Mononuclear cell (primary cell): ENCODE data around the gene TTC23. TPM values are rescaled to one million over a fixed set of nuclear protein-coding genes. Genes with fewer than 3 reads are reported as not detected.
"Not testable (repeated sequence)": the region's sequence is repeated elsewhere in the genome, so short reads cannot be mapped to it uniquely, and the experiment has no call there.

Experiments
- H3K27me3 ChIP-seq: 2 replicates; pipeline ENCODE4 v1.6.0; 2011; ENCODE audit warnings: low read length, control low read depth; ENCODE audit not compliant: insufficient read depth
- H3K4me1 ChIP-seq: 2 replicates; pipeline ENCODE4 v1.5.1; 2011; ENCODE audit warnings: mild to moderate bottlenecking, low read length, control low read depth; ENCODE audit not compliant: insufficient read depth
- H3K4me3 ChIP-seq: 2 replicates; pipeline ENCODE4 v1.5.1; 2011; ENCODE audit warnings: mild to moderate bottlenecking, low read length, moderate library complexity
- H3K9me3 ChIP-seq: 2 replicates; pipeline ENCODE4 v1.5.1; 2011; ENCODE audit warnings: low read depth, mild to moderate bottlenecking, control low read depth, low read length
- total RNA-seq: library from RNA; depleted of rRNA; stranded (reverse); fragments of >200 nt; gene quantifications from one replicate; pipeline ENCODE4 v1.2.3, GENCODE V29; 2012

The TTC23 gene
- total RNA-seq, 1 donor, result 0.10 TPM

- Histone ChIP-seq H3K27me3 (no peaks in the 10 kb centered on the region), H3K9me3 (no peaks in the 10 kb centered on the region), H3K4me1 (no peaks in the 10 kb centered on the region), H3K4me3 (no peak overlapping the region)
Measured at GRCh38 chr15:99230867-99231266, 18.5 kb downstream of the TTC23 start.

- Histone ChIP-seq H3K4me1 (no peaks in the 10 kb centered on the region), H3K27me3 (no peaks in the 10 kb centered on the region), H3K9me3 (no peaks in the 10 kb centered on the region), H3K4me3 (no peak overlapping the region)
Measured at GRCh38 chr15:99228120-99228770, 21.1 kb downstream of the TTC23 start.

- H3K9me3 ChIP-seq, result no peaks in the 10 kb centered on the region
- no peaks in the 10 kb centered on the region for H3K4me1 ChIP-seq
- no peaks in the 10 kb centered on the region for H3K27me3 ChIP-seq
- no peak overlapping the region for H3K4me3 ChIP-seq
Measured at GRCh38 chr15:99226802-99227201, 22.6 kb downstream of the TTC23 start.

GRCh38 chr15:99224372-99225214 is 24.8 kb downstream of the TTC23 start:
- no peaks in the 10 kb centered on the region for H3K9me3 ChIP-seq
- H3K27me3 ChIP-seq, result no peaks in the 10 kb centered on the region
- no peaks in the 10 kb centered on the region for H3K4me1 ChIP-seq
- H3K4me3 ChIP-seq, result no peak overlapping the region

- H3K27me3 ChIP-seq, result no peaks in the 10 kb centered on the region
- no peaks in the 10 kb centered on the region for H3K9me3 ChIP-seq
- H3K4me3 ChIP-seq, result no peak overlapping the region
- H3K4me1 ChIP-seq, result no peaks in the 10 kb centered on the region
Measured at GRCh38 chr15:99213187-99213811, 36.1 kb downstream of the TTC23 start.

- no peaks in the 10 kb centered on the region for H3K4me1 ChIP-seq
- H3K4me3 ChIP-seq, result no peak overlapping the region
- H3K9me3 ChIP-seq, result no peaks in the 10 kb centered on the region
- H3K27me3 ChIP-seq, result no peaks in the 10 kb centered on the region
Measured at GRCh38 chr15:99212406-99212805, 37.0 kb downstream of the TTC23 start.

GRCh38 chr15:99211926-99212325 is 37.5 kb downstream of the TTC23 start:
- no peaks in the 10 kb centered on the region for H3K27me3 ChIP-seq
- no peaks in the 10 kb centered on the region for H3K4me1 ChIP-seq
- no peaks in the 10 kb centered on the region for H3K9me3 ChIP-seq
- no peak overlapping the region for H3K4me3 ChIP-seq

- Histone ChIP-seq H3K9me3 (no peaks in the 10 kb centered on the region), H3K4me3 (no peak overlapping the region), H3K4me1 (no peaks in the 10 kb centered on the region), H3K27me3 (no peaks in the 10 kb centered on the region)
Measured at GRCh38 chr15:99210334-99210733, 39.0 kb downstream of the TTC23 start.

GRCh38 chr15:99209326-99209725 is 40.1 kb downstream of the TTC23 start:
- no peaks in the 10 kb centered on the region for H3K27me3 ChIP-seq
- H3K4me1 ChIP-seq, result no peaks in the 10 kb centered on the region
- H3K4me3 ChIP-seq, result no peak overlapping the region

GRCh38 chr15:99207672-99208071 is 41.7 kb downstream of the TTC23 start:
- Histone ChIP-seq H3K9me3 (no peaks in the 10 kb centered on the region), H3K27me3 (no peaks in the 10 kb centered on the region), H3K4me1 (no peaks in the 10 kb centered on the region), H3K4me3 (no peak overlapping the region)

More at GRCh38 chr15:99209326-99209725, 40.1 kb downstream of the TTC23 start:
- no peaks in the 10 kb centered on the region for H3K9me3 ChIP-seq

- H3K4me3 ChIP-seq, result no peak overlapping the region
- H3K27me3 ChIP-seq, result no peaks in the 10 kb centered on the region
- no peaks in the 10 kb centered on the region for H3K9me3 ChIP-seq
- H3K4me1 ChIP-seq, result no peaks in the 10 kb centered on the region
Measured at GRCh38 chr15:99202176-99202552, 47.2 kb downstream of the TTC23 start.

GRCh38 chr15:99201408-99202175 is 47.8 kb downstream of the TTC23 start:
- Histone ChIP-seq H3K4me3 (no peak overlapping the region), H3K4me1 (no peaks in the 10 kb centered on the region), H3K27me3 (no peaks in the 10 kb centered on the region), H3K9me3 (no peaks in the 10 kb centered on the region)

GRCh38 chr15:99197856-99198255 is 51.5 kb downstream of the TTC23 start:
- no peaks in the 10 kb centered on the region for H3K27me3 ChIP-seq
- H3K4me3 ChIP-seq, result no peak overlapping the region
- no peaks in the 10 kb centered on the region for H3K4me1 ChIP-seq
- H3K9me3 ChIP-seq, result no peaks in the 10 kb centered on the region

GRCh38 chr15:99192181-99192580 is 57.2 kb downstream of the TTC23 start:
- not testable (repeated sequence) for H3K4me1 ChIP-seq, H3K27me3 ChIP-seq, H3K9me3 ChIP-seq, H3K4me3 ChIP-seq

GRCh38 chr15:99187936-99188335 is 61.4 kb downstream of the TTC23 start:
- Histone ChIP-seq H3K9me3 (no peaks in the 10 kb centered on the region), H3K4me1 (no peaks in the 10 kb centered on the region), H3K4me3 (no peak overlapping the region), H3K27me3 (no peaks in the 10 kb centered on the region)
